GM18907 (cell line): ENCODE data around the gene PARD3.
"Not testable (repeated sequence)": the region's sequence is repeated elsewhere in the genome, so short reads cannot be mapped to it uniquely, and the experiment has no call there.

Source experiments
- ATAC-seq: cut with Tn5 transposase; IDR thresholded peaks from one replicate; pipeline ENCODE4 v1.9.1; 2021; ENCODE audit warnings: mild to moderate bottlenecking, moderate library complexity; ENCODE audit not compliant: unreplicated experiment

PARD3 gene

DNA sequence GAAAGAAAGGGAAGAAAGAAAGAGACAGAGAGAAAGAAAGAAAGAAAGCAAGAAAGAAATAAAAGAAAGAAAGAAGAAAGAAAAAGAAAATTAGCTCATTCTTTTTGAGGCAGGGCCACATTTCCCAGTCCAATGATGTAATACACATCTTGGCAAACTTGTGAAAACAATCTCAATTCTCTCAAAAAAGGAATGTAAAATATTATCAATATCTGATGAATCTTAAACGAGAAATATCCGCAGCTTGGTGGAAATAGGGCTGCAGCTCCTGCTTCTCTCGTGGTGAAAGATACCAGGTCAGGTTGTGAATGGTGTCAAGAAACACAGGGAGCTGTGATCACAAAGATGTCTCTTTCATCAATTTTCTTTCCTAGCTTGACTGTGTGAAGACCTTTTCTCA, 741.0 kb downstream of the PARD3 start:
- no peak for ATAC-seq

DNA sequence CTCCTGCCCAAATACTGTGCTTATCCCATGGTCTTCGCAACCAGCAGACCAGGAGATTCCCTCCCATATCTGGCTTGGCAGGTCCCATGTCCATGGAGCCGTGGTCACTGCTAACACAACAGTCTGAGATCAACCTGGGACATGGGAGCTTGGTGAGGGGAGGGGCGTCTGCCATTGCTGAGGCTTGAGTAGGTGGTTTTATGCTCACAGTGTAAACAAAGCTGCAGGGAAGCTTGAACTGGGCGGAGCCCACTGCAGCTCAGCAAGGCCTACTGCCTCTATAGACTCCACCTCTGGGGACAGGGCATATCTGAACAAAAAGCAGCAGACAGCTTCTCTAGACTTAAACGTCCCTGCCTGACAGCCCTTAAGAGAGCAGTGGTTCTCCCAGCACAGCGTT, 747.4 kb downstream of the PARD3 start:
- ATAC-seq, result not testable (repeated sequence)

DNA sequence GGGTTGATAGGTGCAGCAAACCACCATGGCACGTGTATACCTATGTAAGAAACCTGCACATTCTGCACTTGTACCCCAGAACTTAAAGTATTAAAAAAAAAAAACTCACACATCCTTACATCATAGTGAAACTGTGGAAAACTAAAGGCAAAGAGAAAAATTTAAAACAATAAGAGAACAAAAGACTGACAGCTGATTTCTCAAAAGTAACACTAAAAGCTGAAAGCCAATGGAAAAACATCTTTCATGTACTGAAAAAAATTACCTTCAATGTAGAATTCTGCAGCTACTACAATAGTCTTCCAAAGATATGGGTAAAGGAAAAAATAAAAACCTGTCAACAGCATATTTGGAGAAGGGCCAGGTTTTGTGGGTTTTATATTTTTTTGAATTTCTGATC, 751.5 kb downstream of the PARD3 start:
- ATAC-seq, result no peak

DNA sequence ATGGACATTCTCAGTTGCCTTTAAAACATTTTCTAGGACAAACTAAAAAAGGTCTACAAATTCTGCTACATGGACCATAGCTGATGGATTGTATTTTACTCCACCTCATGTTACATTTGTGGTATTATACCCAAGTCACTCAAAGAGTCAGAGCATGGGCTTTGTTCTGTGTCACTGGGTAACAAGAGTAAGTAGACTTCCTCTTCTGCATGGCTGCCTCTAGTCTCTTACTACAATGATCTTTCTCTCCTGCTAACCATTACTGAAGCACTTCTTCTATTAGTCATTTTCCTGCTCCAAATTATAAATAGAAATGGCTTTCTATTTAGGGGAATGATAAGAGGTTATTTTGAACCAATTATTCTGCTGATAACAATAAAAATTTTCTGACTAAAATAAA, 753.3 kb downstream of the PARD3 start:
- no peak for ATAC-seq
